GM12801 (cell line): ENCODE data around the gene ERG28.

Experiments used
- CTCF ChIP-seq: IDR thresholded peaks from one replicate; pipeline ENCODE4 v1.5.1; 2011; ENCODE audit warnings: control low read depth; ENCODE audit not compliant: insufficient read length; ENCODE audit errors: extremely low read depth

The ERG28 gene

GRCh38 chr14:75625034-75625433, 35.6 kb downstream of the ERG28 start:
- no peak for TF ChIP-seq CTCF

GRCh38 chr14:75619548-75619947, 41.1 kb downstream of the ERG28 start:
- no peak for TF ChIP-seq CTCF

- TF ChIP-seq CTCF, result no peak
These were observed 45.5 kb downstream of the ERG28 start for GRCh38 chr14:75615200-75615599.

- TF ChIP-seq CTCF, result no peak
These were observed 46.5 kb downstream of the ERG28 start for GRCh38 chr14:75614179-75614578.

- no peak for TF ChIP-seq CTCF
These were observed 48.5 kb downstream of the ERG28 start for GRCh38 chr14:75612157-75612556.

GRCh38 chr14:75610834-75611233, 49.8 kb downstream of the ERG28 start:
- TF ChIP-seq CTCF, result no peak

GRCh38 chr14:75609606-75610475, 50.8 kb downstream of the ERG28 start:
- no peak for TF ChIP-seq CTCF
